Measurements from ENCODE around the gene PODNL1.

GRCh38 chr19:13951043-13951442 is 12.8 kb upstream of the PODNL1 start:
- TF ChIP-seq, protein P1, sequence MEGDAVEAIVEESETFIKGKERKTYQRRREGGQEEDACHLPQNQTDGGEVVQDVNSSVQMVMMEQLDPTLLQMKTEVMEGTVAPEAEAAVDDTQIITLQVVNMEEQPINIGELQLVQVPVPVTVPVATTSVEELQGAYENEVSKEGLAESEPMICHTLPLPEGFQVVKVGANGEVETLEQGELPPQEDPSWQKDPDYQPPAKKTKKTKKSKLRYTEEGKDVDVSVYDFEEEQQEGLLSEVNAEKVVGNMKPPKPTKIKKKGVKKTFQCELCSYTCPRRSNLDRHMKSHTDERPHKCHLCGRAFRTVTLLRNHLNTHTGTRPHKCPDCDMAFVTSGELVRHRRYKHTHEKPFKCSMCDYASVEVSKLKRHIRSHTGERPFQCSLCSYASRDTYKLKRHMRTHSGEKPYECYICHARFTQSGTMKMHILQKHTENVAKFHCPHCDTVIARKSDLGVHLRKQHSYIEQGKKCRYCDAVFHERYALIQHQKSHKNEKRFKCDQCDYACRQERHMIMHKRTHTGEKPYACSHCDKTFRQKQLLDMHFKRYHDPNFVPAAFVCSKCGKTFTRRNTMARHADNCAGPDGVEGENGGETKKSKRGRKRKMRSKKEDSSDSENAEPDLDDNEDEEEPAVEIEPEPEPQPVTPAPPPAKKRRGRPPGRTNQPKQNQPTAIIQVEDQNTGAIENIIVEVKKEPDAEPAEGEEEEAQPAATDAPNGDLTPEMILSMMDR (IDR thresholded peaks at IDR 0.05; ENCODE audit: low read depth, low read length, poor library complexity, severe bottlenecking): no peak
- TF ChIP-seq EZH2phosphoT487 (IDR thresholded peaks at IDR 0.05; ENCODE audit: borderline replicate concordance, low read length): no peak
